Hepatocyte (in vitro differentiated cells): ENCODE measurements around the gene CCDC154. TPM values are rescaled to one million over a fixed set of nuclear protein-coding genes. Genes with fewer than 3 reads are reported as not detected.
A peak's percentile ranks its signal among the peaks of the same experiment; 100 is the strongest.

Experiments used
- DNase-seq: peaks from one replicate; pipeline ENCODE4 v3.0.0-alpha.2; 2016; ENCODE audit warnings: low spot score
- H2AFZ ChIP-seq: fragments of 200-600 bp; sonication (generic); 2 replicates; pipeline ENCODE4 v1.6.0; 2016; ENCODE audit warnings: antibody characterized with exemption, mild to moderate bottlenecking
- H3K27ac ChIP-seq: fragments of 200-600 bp; sonication (generic); 2 replicates; pipeline ENCODE4 v1.5.1; 2016; ENCODE audit warnings: mild to moderate bottlenecking
- H3K27me3 ChIP-seq: fragments of 200-600 bp; sonication (generic); 2 replicates; pipeline ENCODE4 v1.6.1; 2016
- H3K36me3 ChIP-seq: fragments of 200-600 bp; sonication (generic); replicated peaks from 2 replicates; pipeline ENCODE4 v1.5.1; 2016; ENCODE audit warnings: low read depth; ENCODE audit not compliant: insufficient read depth
- H3K4me1 ChIP-seq: fragments of 200-600 bp; sonication (generic); 2 replicates; pipeline ENCODE4 v1.5.1; 2016; ENCODE audit warnings: mild to moderate bottlenecking, moderate library complexity; ENCODE audit not compliant: insufficient read depth
- H3K4me2 ChIP-seq: fragments of 200-600 bp; sonication (generic); 2 replicates; pipeline ENCODE4 v1.6.0; 2016
- H3K4me3 ChIP-seq: fragments of 200-600 bp; sonication (generic); 2 replicates; pipeline ENCODE4 v1.5.1; 2016; ENCODE audit warnings: mild to moderate bottlenecking
- H3K79me2 ChIP-seq: fragments of 200-600 bp; sonication (generic); 2 replicates; pipeline ENCODE4 v1.6.0; 2017; ENCODE audit warnings: mild to moderate bottlenecking
- H3K9me2 ChIP-seq: fragments of 200-600 bp; sonication (generic); replicated peaks from 2 replicates; pipeline ENCODE4 v1.6.0; 2017; ENCODE audit warnings: mild to moderate bottlenecking; ENCODE audit not compliant: insufficient read depth
- H3K9me3 ChIP-seq: fragments of 200-600 bp; sonication (generic); 2 replicates; pipeline ENCODE4 v1.5.1; 2016; ENCODE audit warnings: low read depth, mild to moderate bottlenecking
- H4K20me1 ChIP-seq: fragments of 200-600 bp; sonication (generic); 2 replicates; pipeline ENCODE4 v1.6.0; 2016; ENCODE audit warnings: mild to moderate bottlenecking; ENCODE audit not compliant: insufficient read depth, poor library complexity, severe bottlenecking
- EZH2 ChIP-seq: fragments of 200-600 bp; sonication (generic); IDR thresholded peaks from 2 replicates; pipeline ENCODE4 v1.6.1; 2016; ENCODE audit warnings: antibody characterized with exemption, mild to moderate bottlenecking, borderline replicate concordance
- EZH2phosphoT487 ChIP-seq: fragments of 200-600 bp; sonication (generic); IDR thresholded peaks from one replicate; pipeline ENCODE4 v1.6.1; 2018; ENCODE audit warnings: antibody characterized with exemption, mild to moderate bottlenecking, low read depth, moderate library complexity; ENCODE audit not compliant: unreplicated experiment, severe bottlenecking
- WGBS: methylation state at CpG from one replicate; pipeline ENCODE4 v1.1.6; 2016; ENCODE audit warnings: low lambda C conversion rate; ENCODE audit errors: missing lambda C conversion rate; 5-methylcytosine and 5-hydroxymethylcytosine counted together
- polyA plus RNA-seq: library from polyadenylated mRNA; unstranded; fragments of >200 nt; fragmentation: Nextera tagmentation; extraction: Ambion mirVana; gene quantifications from 2 replicates; pipeline ENCODE4 v1.2.1, GENCODE V29; 2016
- total RNA-seq: library from RNA; depleted of rRNA; stranded (reverse); fragments of >200 nt; gene quantifications from 2 replicates; pipeline ENCODE4 v1.2.3, GENCODE V29; 2014
- TF ChIP-seq, protein P1 (sequence below): fragments of 200-600 bp; sonication (generic); IDR thresholded peaks from 2 replicates; pipeline ENCODE4 v1.5.1; 2016; ENCODE audit warnings: antibody characterized with exemption, mild to moderate bottlenecking; ENCODE audit not compliant: poor library complexity

CCDC154 gene
- total and polyA plus RNA-seq, 2 experiments from 2014 or later = 0.33 to 1.6 TPM

DNA sequence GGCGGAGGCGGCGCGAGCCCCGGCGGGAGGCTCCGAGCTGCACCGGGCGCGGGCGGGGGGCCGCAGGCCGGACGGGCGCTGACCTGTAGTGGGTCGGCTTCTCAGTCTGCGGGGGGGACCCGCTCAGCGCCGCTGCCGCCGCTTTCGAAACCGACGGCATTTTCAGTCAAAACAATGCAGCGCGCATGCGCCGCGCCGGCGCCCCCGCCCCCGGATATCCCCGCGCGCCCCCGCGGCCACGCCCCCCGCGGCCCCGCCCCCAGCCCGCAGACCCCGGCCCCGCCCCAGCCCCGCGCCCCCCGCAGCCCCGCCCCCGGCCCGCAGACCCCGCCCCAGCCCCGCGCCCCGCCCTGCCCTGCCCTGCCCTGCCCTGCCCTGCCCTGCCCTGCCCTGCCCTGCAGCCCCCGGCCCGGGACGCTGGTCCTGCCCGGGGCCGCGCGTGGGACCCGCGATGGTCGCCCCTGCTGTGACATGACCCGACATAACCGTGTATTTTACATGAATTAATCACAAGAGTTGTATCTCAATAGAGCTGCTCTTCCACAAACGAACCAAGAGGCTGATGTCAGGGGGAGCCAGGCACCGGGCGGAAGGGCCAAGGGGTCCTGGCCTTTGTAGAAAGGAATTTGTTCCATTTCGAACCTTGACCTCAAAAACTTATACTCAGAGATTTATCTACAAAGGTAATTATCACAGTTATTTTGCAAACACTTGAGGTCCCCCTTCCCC is 29.7 kb downstream of the CCDC154 start, which contains the start of gene UNKL:
UNKL (minus strand) TSS at position 173 of the 729 bp plus-strand sequence; CDS start at position 160, 13 bp downstream.
- Histone ChIP-seq H3K4me3 (peak within 1 kb of the TSS; percentile 96), H4K20me1 (no peaks in the 10 kb centered on the region), H3K9me2 (no peaks in the 10 kb centered on the region), H3K27me3 (no peaks in the 10 kb centered on the region), H3K36me3 (no peaks in the 10 kb centered on the region), H3K27ac (peak within 1 kb of the TSS; percentile 93), H2AFZ (peak within 1 kb of the TSS; percentile 94), H3K4me1 (peaks cover 14% of the 10 kb centered on the region), H3K4me2 (peak within 1 kb of the TSS; percentile 97), H3K9me3 (no peaks in the 10 kb centered on the region), H3K79me2 (peaks cover 42% of the 10 kb centered on the region)
- DNase-seq = peak; percentile 89
- WGBS = 19% methylated on average over 7 of the region's 72 CpGs
- TF ChIP-seq, protein P1, sequence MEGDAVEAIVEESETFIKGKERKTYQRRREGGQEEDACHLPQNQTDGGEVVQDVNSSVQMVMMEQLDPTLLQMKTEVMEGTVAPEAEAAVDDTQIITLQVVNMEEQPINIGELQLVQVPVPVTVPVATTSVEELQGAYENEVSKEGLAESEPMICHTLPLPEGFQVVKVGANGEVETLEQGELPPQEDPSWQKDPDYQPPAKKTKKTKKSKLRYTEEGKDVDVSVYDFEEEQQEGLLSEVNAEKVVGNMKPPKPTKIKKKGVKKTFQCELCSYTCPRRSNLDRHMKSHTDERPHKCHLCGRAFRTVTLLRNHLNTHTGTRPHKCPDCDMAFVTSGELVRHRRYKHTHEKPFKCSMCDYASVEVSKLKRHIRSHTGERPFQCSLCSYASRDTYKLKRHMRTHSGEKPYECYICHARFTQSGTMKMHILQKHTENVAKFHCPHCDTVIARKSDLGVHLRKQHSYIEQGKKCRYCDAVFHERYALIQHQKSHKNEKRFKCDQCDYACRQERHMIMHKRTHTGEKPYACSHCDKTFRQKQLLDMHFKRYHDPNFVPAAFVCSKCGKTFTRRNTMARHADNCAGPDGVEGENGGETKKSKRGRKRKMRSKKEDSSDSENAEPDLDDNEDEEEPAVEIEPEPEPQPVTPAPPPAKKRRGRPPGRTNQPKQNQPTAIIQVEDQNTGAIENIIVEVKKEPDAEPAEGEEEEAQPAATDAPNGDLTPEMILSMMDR = no peak
- TF ChIP-seq EZH2 (no peak), EZH2phosphoT487 (no peak)

DNA sequence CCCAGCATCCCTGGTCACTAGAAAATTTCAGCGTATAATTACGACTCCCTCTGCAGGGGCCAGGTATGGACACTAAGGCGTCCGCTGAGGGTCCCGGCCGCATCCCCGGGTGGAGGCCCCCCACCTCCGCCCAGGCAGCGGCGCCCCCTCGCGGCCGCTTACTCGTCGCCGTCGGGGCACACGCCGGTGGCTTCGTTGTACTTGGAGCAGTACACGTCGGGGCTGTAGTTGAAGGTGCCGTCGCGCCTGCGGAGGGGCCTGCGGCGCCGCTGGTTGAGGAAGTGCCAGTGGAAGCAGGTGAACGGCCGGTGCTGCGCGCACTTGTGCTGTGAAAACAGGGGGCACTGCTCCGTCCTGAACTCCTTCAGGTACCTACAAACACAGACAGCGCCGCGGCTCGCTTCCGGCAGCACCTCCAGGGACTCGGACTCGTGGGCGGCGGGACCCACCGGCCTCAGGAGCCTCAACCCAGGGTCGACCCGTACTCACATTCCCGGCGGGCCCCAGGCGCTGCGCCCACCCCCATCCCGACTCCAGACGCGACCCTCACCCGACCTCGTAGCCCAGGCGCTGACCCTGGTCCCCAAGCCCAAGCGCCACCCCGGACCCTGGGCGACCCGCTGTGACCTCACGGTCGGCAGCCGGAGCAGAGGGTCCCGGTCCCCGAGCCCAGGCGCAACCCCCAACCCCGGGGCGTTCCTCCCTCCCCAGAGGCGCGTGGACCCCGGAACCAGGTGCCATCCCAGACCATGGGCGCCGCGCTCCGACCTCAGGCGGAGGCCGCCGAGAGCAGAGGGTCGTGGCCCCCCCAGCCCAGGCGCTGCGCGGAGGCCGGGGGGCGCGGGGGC is 30.4 kb downstream of the CCDC154 start:
- Histone ChIP-seq H3K27me3 (no peaks in the 10 kb centered on the region), H3K36me3 (no peaks in the 10 kb centered on the region), H3K9me3 (no peaks in the 10 kb centered on the region), H3K4me2 (peak overlapping the region; percentile 97), H3K4me1 (peaks cover 7% of the 10 kb centered on the region), H2AFZ (peak overlapping the region; percentile 81), H3K9me2 (no peaks in the 10 kb centered on the region), H3K27ac (peak overlapping the region; percentile 80), H3K79me2 (peaks cover 39% of the 10 kb centered on the region), H4K20me1 (no peaks in the 10 kb centered on the region), H3K4me3 (peak overlapping the region; percentile 96)
- TF ChIP-seq, protein P1 = peak; percentile 74
- TF ChIP-seq EZH2 (no peak), EZH2phosphoT487 (no peak)
- DNase-seq = peak; percentile 80
- 6% methylated on average over 64 of the region's 85 CpGs for WGBS

DNA sequence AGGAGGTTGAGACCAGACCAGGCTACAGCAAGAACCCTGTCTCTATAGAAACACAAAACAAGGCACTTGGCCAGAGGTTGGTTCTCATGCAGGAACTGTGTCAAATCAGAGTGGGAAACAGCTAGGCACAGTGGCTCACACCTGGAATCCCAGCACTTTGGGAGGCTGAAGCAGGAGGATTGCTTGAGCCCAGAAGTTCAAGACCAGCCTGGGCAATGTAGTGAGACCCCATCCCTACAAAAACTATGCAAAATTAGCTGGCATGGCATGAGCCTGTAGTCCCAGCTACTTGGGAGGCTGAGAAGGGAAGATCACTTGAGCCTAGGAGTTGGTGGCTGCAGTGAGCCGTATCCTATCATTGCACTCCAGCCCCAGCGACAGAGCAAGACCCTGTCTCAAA is 31.5 kb downstream of the CCDC154 start:
- Histone ChIP-seq H3K79me2 (peaks cover 36% of the 10 kb centered on the region), H3K4me3 (no peak overlapping the region), H3K4me1 (peaks cover 10% of the 10 kb centered on the region), H3K36me3 (no peaks in the 10 kb centered on the region), H2AFZ (no peak overlapping the region), H3K4me2 (no peak overlapping the region), H4K20me1 (no peaks in the 10 kb centered on the region), H3K9me3 (no peaks in the 10 kb centered on the region), H3K27me3 (no peaks in the 10 kb centered on the region), H3K9me2 (no peaks in the 10 kb centered on the region), H3K27ac (no peak overlapping the region)
- no peak for TF ChIP-seq EZH2phosphoT487
- TF ChIP-seq, protein P1 = no peak
- TF ChIP-seq EZH2 = no peak
- no peak for DNase-seq
- WGBS = 94% methylated on average over 2 of the region's 2 CpGs
